Measurements from ENCODE around the gene LRIG1.

LRIG1 gene

GRCh38 chr3:66419036-66419435 lies 81.8 kb downstream of the LRIG1 start:
- no peak for TF ChIP-seq CTCF (conservative IDR thresholded peaks at IDR 0.05; ENCODE audit: low read length)
- no peak for DNase-seq (ENCODE audit: low read depth)
- no peak overlapping the region for H3K4me3 ChIP-seq (ENCODE audit: low read length)

- peak; percentile 42 for DNase-seq (ENCODE audit: low read depth)
- no peak overlapping the region for H3K4me3 ChIP-seq (ENCODE audit: low read length)
These were observed 82.3 kb downstream of the LRIG1 start for GRCh38 chr3:66418475-66418931.

GRCh38 chr3:66416556-66417304 lies 84.1 kb downstream of the LRIG1 start:
- no peak overlapping the region for H3K4me3 ChIP-seq (ENCODE audit: low read length)
- no peak for DNase-seq (ENCODE audit: low read depth)
- no peak for TF ChIP-seq CTCF (conservative IDR thresholded peaks at IDR 0.05; ENCODE audit: low read length)

More at GRCh38 chr3:66418475-66418931, 82.3 kb downstream of the LRIG1 start:
- no peak for TF ChIP-seq CTCF (conservative IDR thresholded peaks at IDR 0.05; ENCODE audit: low read length)

- no peak overlapping the region for H3K4me3 ChIP-seq (ENCODE audit: low read length)
- no peak for TF ChIP-seq CTCF (conservative IDR thresholded peaks at IDR 0.05; ENCODE audit: low read length)
- DNase-seq (ENCODE audit: low read depth): no peak
These were observed 84.9 kb downstream of the LRIG1 start for GRCh38 chr3:66415867-66416428.

- H3K4me3 ChIP-seq (ENCODE audit: low read length): no peak overlapping the region
- no peak for DNase-seq (ENCODE audit: low read depth)
- no peak for TF ChIP-seq CTCF (conservative IDR thresholded peaks at IDR 0.05; ENCODE audit: low read length)
These were observed 86.0 kb downstream of the LRIG1 start for GRCh38 chr3:66414846-66415245.

- DNase-seq (ENCODE audit: low read depth): peak; percentile 92
- no peak overlapping the region for H3K4me3 ChIP-seq (ENCODE audit: low read length)
- TF ChIP-seq CTCF (conservative IDR thresholded peaks at IDR 0.05; ENCODE audit: low read length): peak; percentile 28
These were observed 87.6 kb downstream of the LRIG1 start for GRCh38 chr3:66413151-66413751.
